Activated gamma-delta T cell (primary cell): Measurements from ENCODE around the gene C19orf12.

Experiments
- DNase-seq: peaks from one replicate; lab custom pipeline; 2025; lab: John Stamatoyannopoulos, UW

C19orf12 gene

GRCh38 chr19:29663861-29664752 lies 51.0 kb downstream of the C19orf12 start:
- DNase-seq = no peak

GRCh38 chr19:29662604-29663404 lies 52.3 kb downstream of the C19orf12 start:
- no peak for DNase-seq

- no peak for DNase-seq
These were observed 52.8 kb downstream of the C19orf12 start for GRCh38 chr19:29662278-29662603.

- no peak for DNase-seq
These were observed 54.2 kb downstream of the C19orf12 start for GRCh38 chr19:29660835-29661234.

GRCh38 chr19:29658221-29658991 lies 56.7 kb downstream of the C19orf12 start:
- no peak for DNase-seq

DNA sequence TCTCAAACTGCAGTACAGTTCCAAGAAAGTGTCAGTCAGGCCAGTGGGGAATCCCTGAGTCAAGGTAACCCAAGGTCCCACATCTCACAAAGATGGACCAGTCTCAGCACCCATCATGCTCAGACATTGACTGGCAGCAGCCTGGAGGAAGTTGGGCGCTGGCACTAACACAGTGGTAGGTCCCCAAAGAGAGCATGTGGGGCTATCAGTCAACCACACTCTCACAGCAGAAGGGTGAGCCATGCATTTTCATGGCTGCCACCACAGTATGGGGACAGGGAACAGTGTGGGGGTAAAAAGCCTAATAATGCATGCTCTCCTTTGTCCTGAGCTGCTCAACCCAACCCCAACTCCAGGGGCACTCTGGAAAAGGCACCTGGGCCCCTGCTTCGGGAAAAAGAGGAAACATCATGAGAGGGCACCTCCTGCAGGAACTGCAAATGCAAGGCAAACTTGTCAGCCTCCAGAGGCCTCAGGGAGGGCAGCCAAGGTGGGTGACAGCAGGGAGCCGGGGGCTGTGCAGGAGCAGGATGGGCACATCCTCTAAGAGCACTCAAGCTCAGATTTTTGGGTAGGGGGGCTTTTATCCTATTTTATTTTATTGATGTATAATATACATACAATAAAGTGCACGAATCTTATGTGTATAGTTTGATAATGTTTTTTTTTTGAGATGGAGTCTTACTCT lies 59.3 kb downstream of the C19orf12 start:
- DNase-seq = no peak

- DNase-seq = no peak
These were observed 61.7 kb downstream of the C19orf12 start for GRCh38 chr19:29653398-29653797.

DNA sequence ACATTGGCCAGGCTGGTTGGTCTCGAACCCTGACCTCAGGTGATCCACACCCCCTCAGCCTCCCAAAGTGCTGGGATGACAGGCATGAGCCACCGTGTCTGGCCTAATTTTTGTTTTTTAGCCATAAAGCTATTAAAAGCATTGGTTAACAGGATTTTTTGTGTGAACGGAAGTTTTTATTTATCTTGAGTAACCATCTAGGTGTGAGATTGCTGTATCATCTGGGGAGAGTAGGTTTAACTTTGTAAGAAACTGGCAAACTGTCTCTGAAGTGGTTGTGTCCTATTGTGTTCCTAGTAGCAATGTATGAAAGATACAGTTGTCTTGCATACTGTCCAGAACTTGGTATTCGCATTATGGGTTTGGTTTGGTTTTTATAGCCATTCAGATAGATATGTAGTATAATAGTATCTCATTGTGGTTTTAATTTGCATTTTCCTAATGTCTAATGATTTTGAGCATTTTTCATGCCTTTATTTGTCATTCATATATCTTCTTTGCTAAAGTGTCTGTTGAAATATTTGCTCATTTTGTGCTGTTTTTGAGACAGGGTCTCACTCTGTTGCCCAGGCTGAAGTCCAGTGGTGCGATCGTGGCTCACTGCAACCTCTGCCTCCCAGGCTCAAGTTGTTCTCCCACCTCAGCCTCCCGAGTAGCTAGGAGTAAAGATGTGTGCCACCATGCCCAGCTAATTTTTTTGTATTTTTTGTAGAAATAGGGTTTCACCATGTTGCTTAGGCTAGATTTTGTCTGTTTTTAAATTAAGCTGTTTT lies 63.3 kb downstream of the C19orf12 start:
- DNase-seq = no peak

- no peak for DNase-seq
These were observed 64.2 kb downstream of the C19orf12 start for GRCh38 chr19:29650772-29651387.
